Measurements from ENCODE around the gene AOPEP.

- TF ChIP-seq CTCF (IDR thresholded peaks at IDR 0.05) (no peak), POLR2A (IDR thresholded peaks at IDR 0.05) (no peak), EP300 (IDR thresholded peaks at IDR 0.05) (no peak)
These were observed 274.3 kb downstream of the AOPEP start for GRCh38 chr9:95000821-95001220.
